ENCODE results near the gene CBX1.
"Not testable (repeated sequence)": the region's sequence is repeated elsewhere in the genome, so short reads cannot be mapped to it uniquely, and the experiment has no call there.

CBX1 gene

DNA sequence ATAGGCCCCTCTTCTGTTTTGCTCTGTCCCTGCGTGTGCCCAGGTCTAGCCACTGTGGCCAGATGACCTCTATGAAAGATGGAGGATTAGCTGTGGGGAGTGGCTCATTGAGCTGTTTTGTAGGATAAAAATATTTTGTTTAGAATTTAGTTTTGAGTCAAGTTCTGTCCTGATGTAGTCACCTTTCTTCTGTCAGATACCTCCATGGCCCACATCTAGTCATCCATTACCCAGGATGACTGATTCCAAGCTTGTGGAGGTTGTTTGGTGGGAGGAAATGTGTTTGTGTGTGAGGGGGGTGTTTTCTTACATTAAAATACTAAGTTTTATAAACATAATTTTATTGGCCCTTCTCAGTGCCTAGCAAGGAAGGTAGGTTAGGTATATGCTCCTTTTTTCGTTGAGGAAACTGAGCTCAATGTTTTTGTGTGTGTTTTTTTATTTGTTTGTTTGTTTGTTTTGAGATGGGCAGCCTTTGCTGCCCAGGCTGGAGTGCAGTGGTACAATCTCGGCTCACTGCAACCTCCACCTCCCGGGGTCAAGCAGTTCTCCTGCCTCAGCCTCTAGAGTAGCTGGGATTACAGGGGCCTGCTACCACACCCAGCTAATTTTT lies 22.6 kb upstream of the CBX1 start:
- DNase-seq, result no peak

- DNase-seq, result peak in 44 of 58 donors; percentile 5 to 82 (median 48)
Observed at GRCh38 chr17:48123111-48123510, 21.8 kb upstream of the CBX1 start.

GRCh38 chr17:48122665-48123045 lies 21.4 kb upstream of the CBX1 start:
- DNase-seq, result no peak

- DNase-seq, result peak in 27 of 58 donors; percentile 8 to 65 (median 34)
Observed at GRCh38 chr17:48121923-48122664, 20.8 kb upstream of the CBX1 start.

DNA sequence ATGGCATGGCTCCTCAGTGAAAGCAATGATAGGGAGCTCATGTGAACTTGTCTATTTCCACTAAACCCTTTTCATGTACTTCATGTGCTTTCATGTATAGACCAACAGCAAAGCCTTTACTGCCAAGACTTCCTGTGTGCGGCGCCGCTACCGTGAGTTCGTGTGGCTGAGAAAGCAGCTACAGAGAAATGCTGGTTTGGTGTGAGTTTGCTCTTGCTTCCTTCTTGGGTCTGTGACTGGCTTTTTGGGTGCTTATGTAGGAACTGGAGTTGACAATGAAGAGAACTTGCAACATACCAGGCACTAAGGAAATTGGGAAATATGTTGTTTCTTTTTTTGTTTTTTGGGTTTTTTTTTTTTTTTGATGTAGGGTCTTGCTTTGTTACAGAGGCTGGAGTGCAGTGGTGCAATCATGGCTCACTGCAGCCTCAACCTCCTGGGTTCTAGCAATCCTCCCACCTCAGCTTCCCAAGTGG lies 12.0 kb upstream of the CBX1 start:
- peak in 2 of 58 donors; percentile 2 to 8 for DNase-seq

GRCh38 chr17:48111937-48112241 lies 10.6 kb upstream of the CBX1 start:
- DNase-seq, result no peak

GRCh38 chr17:48110761-48111160 lies 9.5 kb upstream of the CBX1 start:
- no peak for DNase-seq

DNA sequence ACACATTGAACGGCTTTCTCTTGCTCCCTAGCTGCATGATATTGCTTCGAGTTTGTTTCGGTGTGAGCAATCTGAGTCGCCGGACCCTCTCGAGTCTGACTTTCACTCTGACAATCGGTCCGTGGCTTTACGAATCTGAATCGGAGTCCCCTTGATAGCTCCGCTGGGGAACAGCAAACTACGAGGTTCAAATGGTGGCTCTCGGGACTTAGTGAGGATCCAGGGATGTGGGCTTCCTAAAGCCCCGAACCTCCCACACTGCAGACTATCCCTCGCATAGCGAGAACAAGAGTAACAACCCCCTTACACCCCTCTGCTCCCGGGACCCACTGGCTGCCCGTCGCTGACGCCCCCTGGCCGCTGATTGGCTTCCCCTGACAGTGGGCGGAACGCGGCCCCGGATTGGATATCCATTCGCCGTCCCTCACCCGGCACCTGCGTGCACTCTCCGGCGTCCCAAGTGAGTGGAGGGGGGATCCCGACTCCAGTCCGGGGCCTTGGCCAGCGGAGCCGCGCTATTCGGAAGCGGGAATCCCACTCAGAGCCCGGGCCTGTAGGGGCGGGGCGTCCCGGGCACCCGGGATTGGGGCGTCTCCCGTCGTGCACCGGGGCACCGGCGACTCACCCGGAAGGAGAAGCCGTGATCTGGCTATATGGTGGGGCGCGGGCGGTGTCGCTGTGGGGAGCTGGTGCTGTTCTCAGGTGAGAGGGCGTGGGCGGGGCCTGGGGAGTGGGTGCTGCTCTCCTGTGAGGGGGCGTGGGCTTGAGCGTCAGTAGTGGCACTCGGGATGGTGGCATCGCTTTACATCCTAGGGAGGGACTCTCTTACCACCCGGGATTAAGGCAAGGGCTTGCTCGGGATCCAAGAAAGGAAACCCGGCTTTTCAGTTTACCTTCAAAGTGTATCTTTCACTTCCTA lies 6.1 kb upstream of the CBX1 start, which contains the start of gene SNX11:
Gene SNX11, plus strand, starts transcription at position 630 of the 919 bp plus-strand sequence. CDS start 4,278 bp downstream, outside the sequence.
- DNase-seq, result peak; percentile 74 to 99 (median 93)

GRCh38 chr17:48106802-48107136 lies 5.5 kb upstream of the CBX1 start:
- no peak for DNase-seq

DNA sequence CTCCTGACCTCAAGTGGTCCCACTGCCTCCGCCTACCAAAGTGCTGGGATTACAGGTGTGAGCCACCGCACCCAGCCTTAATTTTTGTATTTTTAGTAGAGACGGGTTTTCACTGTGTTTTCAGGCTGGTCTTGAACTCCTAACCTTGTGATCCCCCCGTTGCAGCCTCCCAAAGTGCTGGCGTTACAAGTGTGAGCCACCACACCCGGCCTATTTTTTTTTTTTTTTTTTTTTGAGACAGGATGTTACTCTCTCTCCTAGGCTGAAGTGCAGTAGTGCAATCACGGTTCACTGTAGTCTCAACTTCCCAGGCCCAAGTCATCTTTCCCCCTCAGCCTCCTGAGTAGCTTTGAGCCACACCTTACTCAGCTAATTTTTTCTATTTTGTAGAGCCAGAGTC lies 3.2 kb upstream of the CBX1 start:
- no peak for DNase-seq

- no peak for DNase-seq
Observed at GRCh38 chr17:48102798-48103715, 1.8 kb upstream of the CBX1 start.

GRCh38 chr17:48102043-48102750 lies 919 bp upstream of the CBX1 start:
- no peak for DNase-seq

DNA sequence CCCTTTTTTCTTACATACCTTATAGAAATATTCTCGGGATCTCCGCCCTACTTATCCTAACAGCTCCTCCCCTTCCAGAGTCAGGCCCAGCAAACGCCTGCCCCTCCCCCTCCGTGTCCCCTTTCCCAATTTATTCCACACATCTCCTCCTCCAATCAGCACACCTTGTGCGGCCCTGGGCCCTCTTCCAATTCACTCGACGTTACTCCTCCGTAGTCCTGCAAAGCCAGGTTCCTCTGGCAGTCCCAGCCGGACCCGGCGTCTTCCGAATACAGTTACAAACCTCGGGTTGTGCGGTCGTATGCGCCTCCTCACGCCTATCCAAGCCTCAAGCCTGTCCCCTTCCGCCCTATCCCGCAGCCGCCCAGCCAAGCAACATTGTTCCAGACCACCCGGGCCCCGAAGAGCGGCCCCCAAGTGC lies 677 bp downstream of the CBX1 start:
- peak in 29 of 58 donors; percentile 20 to 72 (median 50) for DNase-seq

- no peak for DNase-seq
Observed at GRCh38 chr17:48100160-48100559, 1.1 kb downstream of the CBX1 start.

DNA sequence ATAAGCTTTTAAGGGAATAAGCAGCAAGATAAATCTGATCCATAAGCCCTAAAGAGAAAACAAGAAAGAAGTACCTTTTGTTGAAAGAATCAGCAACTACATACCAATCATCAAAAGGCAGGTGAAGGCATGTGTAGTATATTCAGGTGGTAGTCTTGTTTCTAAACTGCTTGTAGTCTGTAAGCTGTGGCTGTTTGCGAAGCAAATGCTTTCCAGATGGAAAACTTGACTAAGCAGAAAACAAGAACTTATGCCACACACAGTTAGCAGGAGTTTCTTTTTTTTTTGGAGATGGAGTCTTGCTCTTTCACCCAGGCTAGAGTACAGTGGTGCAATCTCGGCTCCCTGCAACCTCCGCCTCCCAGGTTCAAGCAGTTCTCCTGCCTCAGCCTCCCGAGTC lies 5.7 kb downstream of the CBX1 start:
- no peak for DNase-seq

DNA sequence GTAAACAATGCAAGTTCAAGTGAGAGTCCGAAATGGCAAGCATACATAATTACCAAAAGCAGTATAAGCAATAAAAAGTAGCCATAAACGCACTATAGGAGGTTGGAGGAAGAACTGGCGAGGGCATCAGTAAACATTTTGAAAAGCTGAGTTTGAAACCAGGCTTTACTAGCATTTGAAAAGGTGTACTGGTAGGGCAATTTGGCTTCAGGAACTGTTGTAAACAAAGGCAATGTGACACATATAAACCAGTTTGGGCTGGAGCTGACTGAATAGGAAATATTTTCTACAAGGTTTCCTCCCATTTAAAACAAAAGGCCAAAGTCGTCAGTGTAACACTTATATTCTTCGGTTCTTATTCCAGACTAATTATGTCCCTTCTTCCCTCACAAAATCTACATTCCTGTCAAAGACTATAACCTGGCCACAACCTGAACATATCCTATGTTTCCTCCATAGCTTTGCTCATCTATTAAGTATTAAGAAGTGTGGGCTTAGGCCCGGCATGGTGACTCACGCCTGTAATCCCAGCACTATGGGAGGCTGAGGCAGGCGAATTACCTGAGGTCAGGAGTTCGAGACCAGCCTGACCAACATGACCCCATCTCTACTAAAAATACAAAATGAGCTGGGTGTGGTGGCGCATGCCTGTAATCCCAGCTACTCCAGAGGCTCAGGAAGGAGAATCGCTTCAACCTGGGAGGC lies 7.8 kb downstream of the CBX1 start:
- no peak for DNase-seq

GRCh38 chr17:48084932-48085331 lies 16.3 kb downstream of the CBX1 start:
- no peak for DNase-seq

- no peak for DNase-seq
Observed at GRCh38 chr17:48081858-48082257, 19.4 kb downstream of the CBX1 start.

GRCh38 chr17:48077152-48077551 lies 24.1 kb downstream of the CBX1 start:
- DNase-seq, result not testable (repeated sequence)

Data from anterior cingulate cortex (tissue), 58 donors.